Fibroblast of peridontal ligament (primary cell): ENCODE data around the gene ZYG11B.
"Not testable (repeated sequence)": the region's sequence is repeated elsewhere in the genome, so short reads cannot be mapped to it uniquely, and the experiment has no call there.

ENCODE experiments used
- DNase-seq: peaks from one replicate; pipeline ENCODE4 v3.0.0-alpha.2; 2010; ENCODE audit errors: extremely low read depth

The ZYG11B gene

GRCh38 chr1:52852854-52853253, 126.6 kb downstream of the ZYG11B start:
- DNase-seq: no peak

DNA sequence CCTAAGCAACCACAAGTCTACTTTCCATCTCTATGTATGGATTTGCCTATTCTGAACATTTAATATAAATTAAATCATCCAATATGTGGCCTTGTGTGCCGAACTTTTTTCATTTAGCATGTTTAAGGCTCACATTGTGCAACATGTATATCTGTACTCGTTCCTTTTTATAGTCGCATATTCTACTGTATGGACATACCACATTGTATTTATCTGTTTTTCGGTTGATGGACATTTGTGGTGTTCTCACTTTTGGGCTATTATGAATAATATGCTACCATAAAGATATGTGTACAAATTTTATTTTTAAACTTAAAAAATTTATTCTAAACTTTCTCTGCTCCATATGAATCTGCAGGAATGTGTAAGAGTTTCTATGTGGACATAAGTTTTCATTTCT, 129.3 kb downstream of the ZYG11B start:
- no peak for DNase-seq

GRCh38 chr1:52856026-52856425, 129.8 kb downstream of the ZYG11B start:
- no peak for DNase-seq

DNA sequence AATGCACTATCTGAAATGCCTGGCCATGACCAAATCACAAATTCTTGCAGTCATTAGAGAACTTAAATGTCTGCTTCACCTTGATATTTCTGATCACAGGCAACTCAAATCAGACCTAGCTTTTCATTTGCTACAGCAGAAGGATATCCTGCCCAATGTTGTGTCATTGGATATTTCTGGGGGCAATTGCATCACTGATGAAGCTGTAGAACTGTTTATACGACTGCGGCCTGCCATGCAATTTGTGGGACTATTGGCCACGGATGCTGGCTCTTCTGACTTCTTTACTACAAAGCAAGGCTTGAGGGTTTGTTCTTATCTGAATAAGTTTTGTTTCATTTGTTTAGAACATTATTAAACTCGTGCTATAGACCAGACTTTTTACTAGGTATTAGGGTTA, 131.2 kb downstream of the ZYG11B start:
- DNase-seq: peak; percentile 80

DNA sequence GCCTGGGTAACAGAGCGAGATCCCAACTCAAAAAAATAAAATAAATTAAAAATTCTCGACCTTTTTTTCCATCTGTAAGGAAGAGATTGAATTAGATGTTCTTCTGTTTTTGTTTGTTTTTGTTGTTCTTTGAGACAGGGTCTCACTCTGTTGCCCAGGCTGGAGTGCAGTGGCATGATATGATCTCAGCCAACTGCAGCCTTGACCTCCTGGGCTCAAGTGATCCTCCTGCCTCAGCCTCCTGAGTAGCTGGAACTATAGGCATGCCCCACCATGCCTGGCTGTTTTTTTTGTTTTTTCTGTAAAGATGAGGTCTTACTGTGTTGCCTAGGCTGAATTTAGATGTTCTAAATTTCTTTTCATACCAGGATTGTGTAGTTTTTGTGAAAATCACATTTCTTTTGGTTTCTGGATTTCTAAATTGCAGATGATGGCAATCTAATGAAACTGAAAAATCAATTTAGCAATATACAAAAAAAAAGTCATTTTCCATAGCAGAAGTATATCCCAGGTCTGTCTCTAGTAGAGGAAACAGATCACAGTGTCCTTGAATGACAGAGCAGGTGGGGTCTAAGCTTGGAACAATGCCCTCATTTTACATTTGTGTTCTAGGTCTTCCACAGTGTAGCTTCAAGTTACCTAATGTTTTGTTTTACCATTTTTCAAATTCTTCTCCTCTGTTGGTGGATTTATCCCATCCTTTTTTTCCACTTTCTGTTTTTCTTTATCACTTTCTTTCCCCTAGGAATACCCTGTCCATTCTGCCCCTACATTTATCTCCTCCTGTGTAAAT, 136.6 kb downstream of the ZYG11B start:
- DNase-seq: no peak

GRCh38 chr1:52867087-52867863, 141.0 kb downstream of the ZYG11B start:
- peak; percentile 18 for DNase-seq

DNA sequence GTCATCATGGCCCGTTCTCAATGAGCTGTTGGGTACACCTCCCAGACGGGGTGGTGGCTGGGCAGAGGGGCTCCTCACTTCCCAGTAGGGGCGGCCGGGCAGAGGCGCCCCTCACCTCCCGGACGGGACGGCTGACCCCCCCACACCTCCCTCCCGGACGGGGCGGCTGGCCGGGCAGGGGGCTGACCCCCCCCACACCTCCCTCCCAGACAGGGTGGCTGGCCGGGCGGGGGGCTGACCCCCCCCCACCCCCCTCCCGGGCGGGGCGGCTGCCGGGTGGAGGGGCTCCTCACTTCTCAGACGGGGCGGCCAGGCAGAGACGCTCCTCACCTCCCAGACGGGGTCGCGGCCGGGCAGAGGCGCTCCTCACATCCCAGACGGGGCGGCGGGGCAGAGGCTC, 143.5 kb downstream of the ZYG11B start:
- not testable (repeated sequence) for DNase-seq

DNA sequence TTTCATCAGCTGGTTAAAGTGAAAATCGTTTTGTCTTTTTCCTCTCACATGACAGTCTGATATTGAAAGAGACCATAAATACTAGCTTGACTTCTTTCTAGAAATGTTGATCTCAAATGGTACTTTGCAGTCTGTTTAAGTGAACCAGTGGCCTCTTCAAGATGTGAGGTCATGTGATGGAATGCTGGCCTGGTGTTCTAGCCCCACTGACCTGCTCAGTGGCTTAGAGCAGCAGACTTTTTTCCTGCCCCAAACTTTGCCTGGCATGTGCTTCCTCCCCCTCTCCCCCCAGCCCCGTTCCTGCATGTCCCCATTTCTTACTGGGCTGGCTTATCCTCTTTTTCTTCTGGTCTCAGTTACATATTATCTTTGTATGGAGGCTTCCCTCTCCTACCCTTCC, 150.6 kb downstream of the ZYG11B start:
- DNase-seq: no peak
